B cell (primary cell): Measurements from ENCODE around the gene CLIP4. TPM values are rescaled to one million over a fixed set of nuclear protein-coding genes. Genes with fewer than 3 reads are reported as not detected.

Experiments used
- ATAC-seq: fragments of 200-7000 bp; cut with Tn5 transposase; one replicate; pipeline ENCODE4 v1.10.0; 2021; ENCODE audit warnings: low read depth, mild to moderate bottlenecking, moderate number of reproducible peaks, moderate library complexity
- CTCF ChIA-PET: fragments of 350-600 bp; sonication (Branson Sonifier 250); formaldehyde crosslinking; loops from one replicate; lab custom pipeline; 2021; ENCODE audit warnings: antibody characterized with exemption, inconsistent platforms; lab: Charles Lee
- POLR2A ChIA-PET: fragments of 350-600 bp; sonication (Branson Sonifier 250); formaldehyde crosslinking; loops from one replicate; lab custom pipeline; 2021; ENCODE audit warnings: antibody characterized with exemption; lab: Charles Lee
- DNase-seq: peaks from one replicate; pipeline ENCODE4 v3.0.0; 2013
- H2AFZ ChIP-seq: 2 replicates; pipeline ENCODE4 v1.6.1; 2012; ENCODE audit warnings: mild to moderate bottlenecking, low read depth, low read length; ENCODE audit not compliant: insufficient read depth, poor library complexity, severe bottlenecking
- H3K27ac ChIP-seq, 2 donors: 1 replicate in 1 of 2; 2 replicates in 1 of 2; pipeline ENCODE4 v1.5.1; 2012 to 2013; ENCODE audit warnings: low read length in 2 of 2, mild to moderate bottlenecking in 2 of 2, moderate library complexity in 1 of 2
- H3K27me3 ChIP-seq, 4 experiments: fragments of 200-600 bp in 1 of 4; sonication (generic) in 1 of 4; replicated peaks in 1 of 4; 1 replicate in 2 of 4; 2 replicates in 2 of 4; pipeline versions ENCODE4 v1.6.1 to v1.7.0; 2013 to 2016; ENCODE audit warnings: low read length in 3 of 4, mild to moderate bottlenecking in 2 of 4, mixed read lengths in 1 of 4, moderate library complexity in 1 of 4; ENCODE audit not compliant: insufficient read depth in 4 of 4, control insufficient read depth in 3 of 4; ENCODE audit errors: control extremely low read depth in 1 of 4
- H3K36me3 ChIP-seq, 2 experiments: replicated peaks in 1 of 2; 1 replicate in 1 of 2; 2 replicates in 1 of 2; pipeline versions ENCODE4 v1.6.1 to v1.7.1; 2013; ENCODE audit warnings: low read length in 1 of 2; ENCODE audit not compliant: insufficient read depth in 2 of 2, control insufficient read depth in 1 of 2; ENCODE audit errors: control extremely low read depth in 1 of 2, extremely low read depth in 1 of 2
- H3K4me1 ChIP-seq, 2 donors: fragments of 200-600 bp in 1 of 2; sonication (generic) in 1 of 2; 1 replicate in 1 of 2; 2 replicates in 1 of 2; pipeline versions ENCODE4 v1.5.1 to v1.6.1; 2013 to 2017; ENCODE audit warnings: low read length in 2 of 2; ENCODE audit not compliant: control insufficient read depth in 2 of 2, insufficient read depth in 2 of 2
- H3K4me2 ChIP-seq: replicated peaks from 2 replicates; pipeline ENCODE3; 2012; ENCODE audit warnings: mild to moderate bottlenecking, low read depth, low read length; ENCODE audit not compliant: poor library complexity, severe bottlenecking
- H3K4me3 ChIP-seq, 5 experiments: fragments of 200-600 bp in 1 of 5; sonication (generic) in 1 of 5; 1 replicate in 3 of 5; 2 replicates in 2 of 5; pipeline versions ENCODE4 v1.5.1 to v1.7.0; 2011 to 2016; ENCODE audit warnings: low read length in 4 of 5, mild to moderate bottlenecking in 4 of 5, low read depth in 2 of 5, control low read depth in 1 of 5, moderate library complexity in 1 of 5; ENCODE audit not compliant: insufficient read depth in 1 of 5; ENCODE audit errors: control extremely low read depth in 1 of 5, extremely low read depth in 1 of 5
- H3K79me2 ChIP-seq: fragments of 200-600 bp; sonication (generic); one replicate; pipeline ENCODE4 v1.6.0; 2016; ENCODE audit warnings: low read length; ENCODE audit not compliant: control insufficient read depth, insufficient read depth
- H3K9ac ChIP-seq: fragments of 200-600 bp; sonication (generic); 2 replicates; pipeline ENCODE4 v1.6.1; 2017; ENCODE audit warnings: mild to moderate bottlenecking, low read length, moderate library complexity
- H3K9me3 ChIP-seq, 3 donors: one replicate each; pipeline versions ENCODE4 v1.6.1 to v1.7.1; 2013; ENCODE audit warnings: low read length in 2 of 3; ENCODE audit not compliant: control insufficient read depth in 2 of 3, insufficient read depth in 1 of 3; ENCODE audit errors: control extremely low read depth in 1 of 3
- H4K20me1 ChIP-seq: 2 replicates; pipeline ENCODE4 v1.6.0; 2012; ENCODE audit warnings: mild to moderate bottlenecking, low read length; ENCODE audit not compliant: insufficient read depth, control insufficient read depth, poor library complexity, severe bottlenecking
- H3K27ac Mint-ChIP-seq: one replicate; pipeline ENCODE4 v1.8.0; 2021; ENCODE audit warnings: mixed read lengths
- H3K27me3 Mint-ChIP-seq: one replicate; pipeline ENCODE4 v1.8.0; 2021; ENCODE audit warnings: mixed read lengths
- H3K4me1 Mint-ChIP-seq: one replicate; pipeline ENCODE4 v1.8.0; 2021; ENCODE audit warnings: mixed read lengths
- H3K4me3 Mint-ChIP-seq: one replicate; pipeline ENCODE4 v1.8.0; 2021; ENCODE audit warnings: mixed read lengths
- H3K9me3 Mint-ChIP-seq: one replicate; pipeline ENCODE4 v1.8.0; 2022; ENCODE audit warnings: mixed read lengths; ENCODE audit not compliant: insufficient read depth
- CTCF ChIP-seq: fragments of 200-600 bp; IDR thresholded peaks from one replicate; pipeline ENCODE4 v1.8.0; 2022; ENCODE audit warnings: antibody characterized with exemption, mild to moderate bottlenecking
- EZH2 ChIP-seq: IDR thresholded peaks from 2 replicates; pipeline ENCODE4 v1.6.1; 2012; ENCODE audit warnings: borderline replicate concordance, low read depth, mild to moderate bottlenecking, moderate library complexity, low read length; ENCODE audit not compliant: insufficient read depth, poor library complexity, severe bottlenecking
- WGBS: methylation state at CpG from one replicate; pipeline ENCODE4 v1.1.5; 2013; ENCODE audit warnings: missing lambda C conversion rate; ENCODE audit not compliant: insufficient coverage; 5-methylcytosine and 5-hydroxymethylcytosine counted together
- intact Hi-C: fragments of 100-400 bp; cut with micrococcal nuclease; formaldehyde crosslinking; loops from one replicate; pipeline ENCODE4 v1.10.0; 2022
- polyA plus RNA-seq: library from polyadenylated mRNA; depleted of rRNA; stranded (reverse); fragments of >200 nt; gene quantifications from 2 replicates; pipeline ENCODE4 v1.2.3, GENCODE V29; 2012
- total RNA-seq, 2 donors: library from RNA; stranded (reverse); fragments of 120-200 nt in 1 of 2; gene quantifications; 1 replicate in 1 of 2; 2 replicates in 1 of 2; pipeline versions ENCODE4 v1.2.3 to v1.2.4, GENCODE V29; 2013 to 2022

Gene CLIP4
- total and polyA plus RNA-seq, 2 donors (not counting 1 experiment from before 2014, with no cell fraction given): 4.0 to 20.8 TPM

- no peaks in the 10 kb centered on the region for H3K4me1 Mint-ChIP-seq
- no peak for ATAC-seq
- ChIA-PET POLR2A (no interaction called here), CTCF (interaction anchor here (0.7 kb wide), 1 partner anchor 32 kb away, joined by 3 read pairs; no protein-coding TSS in a partner anchor)
- H3K9me3 Mint-ChIP-seq: no peaks in the 10 kb centered on the region
- Histone ChIP-seq H2AFZ (no peak overlapping the region), H3K9ac (no peak overlapping the region), H3K27me3 (no peaks in the 10 kb centered on the region), H3K36me3 (no peaks in the 10 kb centered on the region), H3K9me3 (no peaks in the 10 kb centered on the region), H3K4me1 (no peaks in the 10 kb centered on the region), H3K27ac (no peak overlapping the region), H4K20me1 (no peaks in the 10 kb centered on the region), H3K4me2 (no peak overlapping the region), H3K4me3 (no peak overlapping the region), H3K79me2 (no peaks in the 10 kb centered on the region)
- H3K27ac Mint-ChIP-seq: no peak overlapping the region
- TF ChIP-seq EZH2: no peak
- no peak for TF ChIP-seq CTCF
- 91% methylated on average over 1 of the region's 1 CpG for WGBS
- intact Hi-C loops: no loop called here
- H3K4me3 Mint-ChIP-seq: no peak overlapping the region
- peaks cover 7% of the 10 kb centered on the region for H3K27me3 Mint-ChIP-seq
- DNase-seq: no peak
Observed at GRCh38 chr2:29100564-29100963, 14.7 kb upstream of the CLIP4 start.

DNA sequence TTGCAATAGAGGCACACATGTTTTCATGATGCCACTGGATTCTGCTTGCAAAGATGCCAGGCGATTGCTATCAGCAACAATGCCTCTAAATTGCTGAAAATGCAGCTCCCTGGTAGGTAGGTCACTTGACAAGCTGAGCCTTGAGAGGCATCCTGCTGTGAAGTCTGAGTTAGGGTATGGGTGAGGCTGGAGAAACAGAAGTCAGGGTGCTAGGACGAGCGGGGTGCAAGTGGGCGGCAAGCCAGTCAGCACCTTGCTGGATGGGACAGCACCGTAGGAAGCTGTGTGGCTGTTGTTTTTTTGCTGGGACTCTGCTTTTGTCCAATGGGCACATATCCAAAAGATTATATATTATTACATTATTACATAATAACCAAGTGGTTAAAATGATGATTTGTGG lies 10.5 kb upstream of the CLIP4 start:
- H3K27ac Mint-ChIP-seq: no peak overlapping the region
- WGBS: 100% methylated on average over 3 of the region's 5 CpGs
- H3K4me3 Mint-ChIP-seq: no peak overlapping the region
- no peak for DNase-seq
- no peaks in the 10 kb centered on the region for H3K9me3 Mint-ChIP-seq
- Histone ChIP-seq H4K20me1 (no peaks in the 10 kb centered on the region), H3K4me1 (no peaks in the 10 kb centered on the region), H3K36me3 (no peaks in the 10 kb centered on the region), H3K4me2 (no peak overlapping the region), H3K27ac (no peak overlapping the region), H3K9ac (no peak overlapping the region), H3K79me2 (no peaks in the 10 kb centered on the region), H3K4me3 (no peak overlapping the region), H3K27me3 (no peaks in the 10 kb centered on the region), H3K9me3 (no peaks in the 10 kb centered on the region), H2AFZ (no peak overlapping the region)
- POLR2A ChIA-PET: no interaction called here
- no peak for ATAC-seq
- peaks cover 6% of the 10 kb centered on the region for H3K27me3 Mint-ChIP-seq
- CTCF ChIA-PET: interaction anchor here (0.7 kb wide), 1 partner anchor 145 kb away, joined by 3 read pairs; no protein-coding TSS in a partner anchor
- peaks cover 1% of the 10 kb centered on the region for H3K4me1 Mint-ChIP-seq
- intact Hi-C loops: no loop called here
- TF ChIP-seq EZH2 (no peak), CTCF (no peak)
